MM.1S (cell line): ENCODE data around the gene ATXN1L.

ENCODE experiments used
- EZH2phosphoT487 ChIP-seq: fragments of 300-600 bp; sonication (generic); IDR thresholded peaks from 2 replicates; pipeline ENCODE4 v1.6.1; 2018; ENCODE audit warnings: antibody characterized with exemption, low read length
- TF ChIP-seq, protein P1 (sequence below): fragments of 300-600 bp; sonication (generic); IDR thresholded peaks from 2 replicates; pipeline ENCODE4 v1.5.1; 2016; ENCODE audit warnings: antibody characterized with exemption, low read length, mixed read lengths

- TF ChIP-seq, protein P1, sequence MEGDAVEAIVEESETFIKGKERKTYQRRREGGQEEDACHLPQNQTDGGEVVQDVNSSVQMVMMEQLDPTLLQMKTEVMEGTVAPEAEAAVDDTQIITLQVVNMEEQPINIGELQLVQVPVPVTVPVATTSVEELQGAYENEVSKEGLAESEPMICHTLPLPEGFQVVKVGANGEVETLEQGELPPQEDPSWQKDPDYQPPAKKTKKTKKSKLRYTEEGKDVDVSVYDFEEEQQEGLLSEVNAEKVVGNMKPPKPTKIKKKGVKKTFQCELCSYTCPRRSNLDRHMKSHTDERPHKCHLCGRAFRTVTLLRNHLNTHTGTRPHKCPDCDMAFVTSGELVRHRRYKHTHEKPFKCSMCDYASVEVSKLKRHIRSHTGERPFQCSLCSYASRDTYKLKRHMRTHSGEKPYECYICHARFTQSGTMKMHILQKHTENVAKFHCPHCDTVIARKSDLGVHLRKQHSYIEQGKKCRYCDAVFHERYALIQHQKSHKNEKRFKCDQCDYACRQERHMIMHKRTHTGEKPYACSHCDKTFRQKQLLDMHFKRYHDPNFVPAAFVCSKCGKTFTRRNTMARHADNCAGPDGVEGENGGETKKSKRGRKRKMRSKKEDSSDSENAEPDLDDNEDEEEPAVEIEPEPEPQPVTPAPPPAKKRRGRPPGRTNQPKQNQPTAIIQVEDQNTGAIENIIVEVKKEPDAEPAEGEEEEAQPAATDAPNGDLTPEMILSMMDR = no peak
- no peak for TF ChIP-seq EZH2phosphoT487
These were observed 48.1 kb downstream of the ATXN1L start for GRCh38 chr16:71893888-71894228.
